HG03521 (cell line): Measurements from ENCODE around the gene RASGRF2.

ENCODE experiments used
- ATAC-seq: cut with Tn5 transposase; IDR thresholded peaks from one replicate; pipeline ENCODE4 v1.9.1; 2021; ENCODE audit warnings: mild to moderate bottlenecking, moderate library complexity; ENCODE audit not compliant: unreplicated experiment

The RASGRF2 gene

DNA sequence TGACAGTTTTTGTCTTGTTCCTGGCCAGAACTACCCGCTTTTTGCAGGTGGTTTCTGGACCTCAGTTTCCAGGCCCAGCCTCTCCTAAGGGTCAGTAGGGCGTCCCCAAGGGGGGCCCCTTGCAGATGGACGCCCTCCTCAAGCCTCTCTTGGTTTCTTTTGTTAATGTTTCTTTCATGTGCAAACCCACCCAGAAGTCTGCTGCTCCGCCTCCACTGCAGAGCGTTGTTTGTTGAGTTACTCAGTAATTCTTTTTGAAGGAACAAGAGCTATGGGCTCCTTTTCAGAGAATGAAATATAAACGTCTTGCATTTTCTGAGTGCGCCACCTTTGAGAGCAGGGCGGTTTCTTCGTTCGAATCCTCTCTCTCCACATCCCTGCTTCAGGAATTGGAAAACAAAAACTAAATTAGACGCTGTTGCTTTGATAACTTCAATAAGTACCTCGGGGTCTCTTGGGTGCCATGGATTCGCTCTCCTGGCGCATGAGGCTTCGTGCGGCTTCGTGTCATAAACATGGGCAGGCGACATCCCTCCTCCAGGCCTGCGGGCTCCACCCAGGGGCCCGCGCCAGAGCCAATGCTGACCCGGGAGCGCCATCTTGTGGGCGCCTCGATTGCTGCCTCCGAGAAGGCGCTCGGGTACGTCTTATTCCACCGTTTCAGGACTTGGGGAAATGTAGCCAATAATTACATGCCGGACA is 234.6 kb downstream of the RASGRF2 start:
- ATAC-seq, result peak; percentile 95

DNA sequence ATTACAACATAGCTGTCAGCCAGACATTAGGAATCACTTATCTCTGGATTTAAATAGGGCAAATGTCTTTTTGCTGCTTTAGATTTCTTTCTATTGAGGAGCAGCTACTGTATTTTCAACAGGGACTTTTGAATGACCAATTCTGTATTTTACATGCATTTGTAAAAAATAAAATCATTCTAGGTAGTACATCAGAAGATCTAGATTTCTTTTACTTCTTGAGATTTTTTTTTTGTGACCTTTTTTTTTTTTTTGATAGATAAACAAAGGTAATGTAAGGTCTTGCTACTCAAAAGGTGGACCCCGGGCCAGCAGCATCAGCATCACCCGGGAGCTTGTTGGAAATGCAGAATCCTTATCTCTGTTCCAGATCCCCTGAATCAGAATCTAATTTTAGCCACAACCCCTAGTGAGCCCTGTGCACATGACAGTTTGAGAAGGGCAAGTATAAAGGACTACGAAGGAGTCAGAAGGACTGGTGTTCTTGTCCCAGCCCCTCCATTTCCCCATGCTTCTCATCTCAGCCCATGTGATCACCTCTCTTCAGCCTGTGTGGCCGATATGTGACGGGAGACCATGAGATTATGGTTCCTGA is 235.3 kb downstream of the RASGRF2 start:
- no peak for ATAC-seq

DNA sequence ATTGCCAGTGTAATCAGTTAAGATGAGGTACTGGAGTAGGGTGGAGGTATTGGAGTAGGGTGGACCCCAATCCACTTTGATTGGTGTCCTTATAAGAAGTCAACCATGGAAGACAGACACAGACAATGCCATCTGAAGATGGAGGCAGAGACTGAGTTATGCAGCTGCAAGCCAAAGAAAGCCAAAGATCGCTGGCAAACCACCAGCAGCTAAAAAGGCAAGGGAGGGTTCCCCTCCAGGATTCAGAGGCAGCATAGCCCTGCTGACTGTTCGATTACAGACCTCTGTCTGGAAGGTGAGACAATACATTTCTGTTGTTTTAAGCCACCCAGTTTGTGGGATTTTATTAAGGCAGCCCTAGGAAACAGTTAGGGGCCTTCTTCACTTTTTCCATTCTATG is 242.5 kb downstream of the RASGRF2 start:
- no peak for ATAC-seq

DNA sequence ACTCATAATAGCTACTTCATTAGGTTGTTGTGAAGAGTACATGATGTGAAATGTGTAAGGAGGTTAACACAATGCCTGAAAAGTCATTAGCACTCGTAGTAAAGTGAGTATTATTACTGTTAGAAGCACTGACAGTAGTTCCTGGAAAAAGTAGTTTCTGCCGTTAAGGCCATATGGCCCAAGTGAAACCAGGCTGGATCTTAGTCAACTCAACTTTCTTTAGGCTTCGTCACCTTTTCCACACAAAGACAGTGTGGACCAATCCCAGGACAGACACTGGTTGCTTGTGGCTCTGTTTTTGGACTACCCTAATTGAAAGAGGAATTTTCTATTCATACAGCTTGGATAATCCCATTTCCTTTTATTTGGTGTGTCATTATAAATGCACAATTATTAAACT is 243.6 kb downstream of the RASGRF2 start:
- no peak for ATAC-seq

DNA sequence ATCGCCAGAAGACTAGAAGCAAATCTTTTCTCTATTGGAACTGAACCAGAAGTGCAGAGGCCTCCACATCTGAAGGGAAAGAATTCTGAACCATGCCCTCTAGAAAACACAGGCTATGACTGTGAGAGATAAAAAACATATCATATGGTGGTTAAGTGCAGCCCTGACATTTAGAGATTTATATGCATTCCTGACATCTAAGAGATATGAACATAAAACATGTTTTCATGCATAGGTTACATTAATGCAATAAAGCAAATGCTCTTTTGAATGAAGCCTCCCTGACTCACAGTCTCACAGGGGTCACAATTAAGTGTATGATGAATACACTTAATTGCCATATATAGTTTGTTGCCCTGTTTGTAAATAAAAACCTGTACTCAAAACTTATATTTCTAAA is 244.0 kb downstream of the RASGRF2 start:
- ATAC-seq, result no peak

DNA sequence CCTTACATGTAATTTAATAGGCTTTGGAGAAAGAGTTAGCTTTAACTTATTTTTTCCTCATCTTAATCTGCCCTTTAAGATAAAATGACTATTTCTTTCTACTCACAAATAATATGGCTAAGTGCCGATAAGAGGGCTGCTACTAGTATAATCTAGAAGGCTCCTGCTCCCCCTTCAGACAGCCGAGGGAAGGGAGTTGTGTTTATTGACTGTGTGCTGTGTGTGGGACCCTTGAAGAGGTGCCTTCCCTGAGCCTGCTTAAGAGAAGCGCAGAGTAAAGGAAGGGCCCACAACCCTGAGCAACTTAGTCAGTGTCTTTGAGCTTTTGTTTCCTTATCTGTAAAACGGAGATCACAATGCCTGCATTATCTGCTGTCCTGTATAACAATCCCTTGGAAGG is 244.9 kb downstream of the RASGRF2 start:
- ATAC-seq, result no peak

DNA sequence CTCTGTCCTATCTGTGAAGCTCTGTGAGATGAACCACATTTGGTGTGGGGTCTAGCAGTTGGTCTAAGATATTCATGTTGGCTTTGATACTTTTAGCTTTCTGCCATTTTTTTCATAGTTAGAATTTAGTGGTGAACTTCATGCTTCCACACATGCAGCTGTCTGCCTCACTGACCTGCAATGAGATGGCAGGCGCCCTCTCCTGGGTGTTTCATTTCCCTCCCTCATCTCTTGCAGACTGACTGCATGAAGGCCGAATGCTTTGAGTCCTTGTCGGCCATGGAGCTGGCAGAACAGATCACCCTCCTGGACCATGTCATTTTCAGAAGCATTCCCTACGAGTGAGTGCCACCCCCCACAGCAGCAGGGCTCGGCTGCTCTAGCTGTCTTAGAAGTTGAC is 246.8 kb downstream of the RASGRF2 start:
- no peak for ATAC-seq

DNA sequence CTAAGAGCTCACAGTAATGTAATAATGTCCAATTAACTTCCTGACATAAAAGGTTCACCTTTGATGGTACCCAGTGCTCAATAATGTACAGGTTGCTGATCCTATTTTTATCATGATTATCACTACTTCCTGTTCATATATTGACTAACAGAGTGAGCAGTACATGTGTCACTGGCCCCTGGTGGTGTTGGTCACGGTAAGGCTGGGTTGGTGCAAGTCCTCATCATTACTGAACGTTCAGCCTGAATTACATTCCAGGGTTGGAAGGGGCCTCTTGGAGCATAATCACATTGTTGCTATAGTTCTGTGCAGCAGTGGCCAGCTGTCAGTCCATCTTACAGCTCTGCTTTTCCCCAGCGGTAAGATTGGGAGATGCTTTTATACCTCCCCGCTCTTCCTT is 248.7 kb downstream of the RASGRF2 start:
- no peak for ATAC-seq

DNA sequence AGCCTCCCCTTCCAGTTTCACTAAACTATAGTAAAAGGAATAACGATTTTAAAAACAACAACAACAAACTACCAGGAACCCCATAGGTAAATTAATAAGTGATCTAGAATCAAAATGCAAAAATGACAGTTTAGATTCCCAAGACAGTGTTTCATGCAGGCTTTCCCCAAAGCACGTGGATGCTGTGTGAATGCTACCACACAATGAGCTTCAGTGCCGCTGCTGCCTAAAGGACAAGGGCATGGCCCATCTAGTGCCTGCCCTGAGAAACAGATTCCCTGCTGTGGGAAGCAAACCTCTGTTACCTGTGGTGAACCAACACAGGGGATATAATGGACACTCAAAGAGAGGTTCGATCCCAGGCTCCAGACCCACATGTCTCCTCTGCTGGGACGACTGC is 249.2 kb downstream of the RASGRF2 start:
- no peak for ATAC-seq

DNA sequence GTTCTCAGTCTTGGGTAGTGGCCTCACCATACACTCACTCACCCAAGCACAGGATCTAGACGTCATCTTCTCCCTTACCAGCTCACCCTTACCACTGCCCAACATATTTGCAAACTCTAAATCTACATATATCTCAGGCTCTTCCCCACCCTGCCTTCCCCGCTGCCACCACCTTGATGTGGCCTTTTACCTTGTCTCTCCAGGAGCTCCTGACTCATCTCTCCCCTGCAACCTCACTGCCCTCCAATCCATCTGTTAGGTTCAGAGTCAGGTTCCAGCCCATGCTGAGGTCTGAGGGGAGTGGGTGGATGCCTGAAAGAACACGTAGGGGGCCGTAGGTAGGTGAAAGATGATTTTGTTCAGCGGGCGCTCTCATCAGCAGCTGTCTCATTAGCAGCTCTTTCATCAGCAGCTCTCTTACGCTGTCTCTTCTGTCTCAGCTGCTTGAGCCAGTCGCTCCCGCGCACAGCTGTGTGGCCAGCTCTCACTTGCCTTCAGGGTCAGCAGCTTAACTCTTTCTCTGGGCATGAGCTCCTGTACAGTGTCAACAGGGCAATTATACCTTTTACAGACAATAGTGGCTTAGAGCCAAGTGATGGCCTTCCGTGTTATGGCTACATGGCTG is 249.8 kb downstream of the RASGRF2 start:
- ATAC-seq, result no peak

DNA sequence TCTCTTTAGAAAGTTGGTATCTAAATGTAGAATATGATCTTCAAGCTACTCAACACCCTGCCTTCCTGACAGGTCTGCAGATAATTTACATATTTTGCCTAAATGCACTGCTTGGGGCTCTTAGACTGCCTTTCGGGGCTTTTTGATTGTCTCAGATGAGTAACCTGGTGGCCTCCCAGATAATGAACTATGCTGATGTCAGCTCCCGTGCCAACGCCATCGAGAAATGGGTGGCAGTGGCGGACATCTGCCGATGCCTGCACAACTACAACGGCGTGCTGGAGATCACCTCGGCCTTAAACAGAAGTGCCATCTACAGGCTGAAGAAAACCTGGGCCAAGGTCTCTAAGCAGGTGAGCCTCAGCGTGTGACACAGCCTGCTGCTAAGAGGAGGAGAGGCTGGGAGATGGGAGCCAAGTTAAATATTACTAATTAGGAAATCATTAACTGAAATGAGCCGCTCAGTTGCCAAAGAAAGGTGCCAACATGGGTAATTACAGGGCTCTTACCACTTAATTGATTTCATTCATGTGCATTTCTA is 252.1 kb downstream of the RASGRF2 start:
- ATAC-seq, result peak; percentile 56

DNA sequence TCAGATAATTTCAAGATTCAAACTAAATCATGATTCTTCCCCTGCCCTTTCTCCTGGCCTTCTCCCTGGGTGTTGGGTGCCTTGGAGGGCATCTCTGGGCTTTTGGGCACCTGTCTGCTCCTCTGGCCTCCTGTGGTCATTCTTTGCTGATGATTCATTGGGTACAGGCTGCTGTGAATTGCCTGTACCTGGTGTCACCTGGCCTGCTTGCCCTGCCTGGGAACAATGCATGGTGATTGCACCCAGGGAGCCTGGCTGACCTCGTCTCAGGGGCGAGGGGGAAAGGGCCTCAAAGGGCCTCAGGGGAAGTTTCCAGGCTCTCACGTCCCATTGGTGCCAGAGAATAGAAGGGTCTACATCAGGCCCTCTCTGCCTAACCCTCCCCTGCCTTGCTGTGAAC is 252.9 kb downstream of the RASGRF2 start:
- ATAC-seq, result no peak

DNA sequence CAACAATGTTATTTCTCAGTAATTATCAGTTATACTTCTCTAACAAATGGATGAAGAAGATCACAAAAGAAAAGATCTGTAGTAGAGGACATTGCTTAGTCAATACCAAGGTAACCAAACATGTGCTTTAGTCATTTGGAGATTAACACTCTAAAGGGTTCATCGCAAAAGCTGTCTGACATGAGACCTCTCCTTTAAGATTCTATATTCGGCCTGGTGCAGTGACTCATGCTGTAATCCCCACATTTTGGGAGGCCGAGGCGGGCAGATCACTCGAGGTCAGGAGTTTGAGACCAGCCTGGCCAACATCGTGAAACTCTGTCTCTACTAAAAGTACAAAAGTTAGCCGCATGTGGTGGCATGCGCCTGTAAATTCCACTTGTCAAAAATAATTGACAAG is 254.7 kb downstream of the RASGRF2 start:
- ATAC-seq, result no peak

DNA sequence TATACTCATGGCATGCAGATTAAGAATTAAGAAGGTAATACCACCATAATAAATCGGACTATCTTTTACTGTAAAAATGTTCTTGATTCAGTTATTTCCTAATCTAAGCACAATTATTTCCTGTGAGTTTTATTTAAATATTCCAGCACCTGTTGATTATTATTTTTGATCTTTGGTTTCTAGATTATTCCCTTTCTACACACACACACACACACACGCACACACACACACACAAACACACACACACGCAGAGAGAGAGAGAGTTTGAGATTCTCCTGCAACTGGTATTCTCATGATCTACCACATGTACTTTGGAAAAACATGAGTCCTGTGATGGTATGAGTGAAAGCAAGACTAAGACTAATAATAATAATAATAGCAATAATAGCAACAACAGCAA is 256.0 kb downstream of the RASGRF2 start:
- ATAC-seq, result no peak

DNA sequence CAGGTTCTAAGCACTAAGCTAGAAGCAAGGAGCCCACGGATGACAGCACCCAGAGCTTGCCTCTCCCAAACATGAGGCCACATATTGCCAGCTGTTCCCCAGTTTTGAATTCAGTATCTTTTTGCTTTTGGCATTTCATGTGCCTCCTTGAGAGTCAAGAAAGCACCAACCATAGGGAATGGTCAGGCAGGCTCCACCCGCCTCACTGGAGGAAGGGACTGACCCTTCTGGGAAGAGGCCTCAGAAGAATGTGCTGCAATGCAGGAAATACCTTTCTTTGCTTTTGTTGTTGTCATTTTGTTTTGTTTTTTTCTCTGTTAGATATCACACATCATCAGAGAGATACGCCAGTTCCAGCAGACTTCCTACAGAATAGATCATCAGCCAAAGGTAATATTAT is 259.2 kb downstream of the RASGRF2 start:
- no peak for ATAC-seq

DNA sequence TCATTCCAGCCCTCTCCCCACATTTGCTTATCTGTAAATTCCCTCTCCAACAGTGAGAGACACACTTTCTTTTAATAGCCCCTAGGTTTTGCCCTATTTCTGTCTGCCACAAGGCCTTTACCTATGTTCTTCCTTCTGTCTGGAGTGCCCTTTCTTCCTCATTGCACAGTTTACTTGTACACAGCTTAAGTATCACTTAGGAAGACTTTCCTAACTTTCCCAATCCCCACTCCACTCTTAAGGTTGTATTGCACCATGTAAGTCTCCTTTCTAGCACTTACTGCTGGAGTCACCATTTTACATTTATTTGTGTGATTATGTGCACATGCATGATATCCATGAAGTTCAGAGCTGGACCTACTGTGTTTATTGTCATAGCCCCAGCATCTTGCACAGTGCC is 262.1 kb downstream of the RASGRF2 start:
- no peak for ATAC-seq

DNA sequence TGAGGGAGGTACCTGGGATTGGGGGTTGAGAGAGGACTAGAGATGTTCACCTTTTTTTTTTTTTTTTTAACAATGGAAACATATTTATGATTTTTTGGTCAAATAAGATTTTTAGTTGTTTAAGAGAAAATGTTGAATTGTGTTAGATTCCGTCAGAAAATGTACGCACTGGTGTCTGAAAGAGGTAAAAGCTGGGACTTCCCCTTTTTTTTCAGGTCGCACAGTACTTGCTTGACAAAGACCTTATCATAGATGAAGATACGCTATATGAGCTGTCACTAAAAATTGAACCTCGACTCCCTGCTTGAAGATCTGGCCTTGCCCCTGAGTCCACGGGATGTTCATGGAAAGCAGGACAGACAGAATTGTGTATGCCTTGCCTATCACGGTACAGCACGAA is 265.3 kb downstream of the RASGRF2 start:
- ATAC-seq, result no peak

DNA sequence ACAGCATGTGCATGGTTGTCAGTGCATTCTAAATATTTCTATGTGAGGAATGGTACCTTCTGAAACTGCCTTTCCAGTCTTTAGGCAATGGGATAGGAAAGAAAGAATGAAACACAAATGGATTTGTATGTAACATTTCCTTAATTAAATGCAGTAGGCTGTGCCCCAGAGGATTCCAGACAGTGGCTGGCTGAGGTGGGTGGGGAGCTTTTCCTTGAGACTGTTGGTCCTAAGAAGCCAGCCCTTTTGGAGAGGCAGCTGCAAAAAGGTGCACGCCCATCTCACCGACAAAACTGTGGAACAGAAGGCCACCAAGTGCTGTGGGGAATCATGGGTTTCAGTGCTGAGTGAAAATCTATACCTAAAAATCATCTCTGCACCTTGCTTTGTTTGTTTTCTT is 266.1 kb downstream of the RASGRF2 start:
- ATAC-seq, result no peak

DNA sequence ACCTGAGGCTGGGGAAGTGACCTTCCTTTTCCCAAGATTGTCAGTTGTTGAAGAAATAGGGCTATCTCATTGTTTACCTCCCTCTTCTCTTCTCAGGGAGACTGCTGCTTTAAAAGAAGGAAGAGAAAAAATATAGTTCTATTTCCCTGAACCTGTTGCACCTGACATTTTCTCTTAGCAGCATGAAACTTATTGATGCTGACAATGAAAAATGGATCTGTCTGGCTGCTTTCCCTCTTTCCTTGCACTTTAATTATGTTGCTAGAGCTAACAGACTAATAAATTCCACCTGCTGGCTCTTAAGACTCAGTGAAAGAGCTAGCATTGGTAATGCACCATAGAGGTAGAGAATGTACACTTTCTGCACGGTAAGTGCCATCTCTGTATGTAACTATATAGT is 266.8 kb downstream of the RASGRF2 start:
- ATAC-seq, result no peak

DNA sequence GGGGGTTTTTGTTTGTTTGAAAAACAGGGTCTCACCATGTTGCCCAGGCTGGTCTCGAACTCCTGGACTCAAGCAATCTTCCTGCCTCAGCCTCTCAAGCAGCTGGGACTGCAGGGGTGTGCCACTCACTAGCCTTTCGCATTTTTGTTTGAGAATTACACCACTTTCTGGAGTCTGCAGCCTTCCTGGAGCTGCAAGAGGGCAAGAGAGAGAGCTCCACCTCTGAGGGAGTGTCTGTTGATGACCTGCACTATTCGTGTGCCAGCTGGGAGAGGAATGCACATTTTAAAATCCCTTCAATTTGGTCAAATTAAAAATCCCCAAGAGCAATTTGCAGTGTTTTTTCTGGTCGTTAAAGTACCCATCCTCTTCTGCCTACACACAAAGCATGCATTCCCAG is 267.9 kb downstream of the RASGRF2 start:
- no peak for ATAC-seq

DNA sequence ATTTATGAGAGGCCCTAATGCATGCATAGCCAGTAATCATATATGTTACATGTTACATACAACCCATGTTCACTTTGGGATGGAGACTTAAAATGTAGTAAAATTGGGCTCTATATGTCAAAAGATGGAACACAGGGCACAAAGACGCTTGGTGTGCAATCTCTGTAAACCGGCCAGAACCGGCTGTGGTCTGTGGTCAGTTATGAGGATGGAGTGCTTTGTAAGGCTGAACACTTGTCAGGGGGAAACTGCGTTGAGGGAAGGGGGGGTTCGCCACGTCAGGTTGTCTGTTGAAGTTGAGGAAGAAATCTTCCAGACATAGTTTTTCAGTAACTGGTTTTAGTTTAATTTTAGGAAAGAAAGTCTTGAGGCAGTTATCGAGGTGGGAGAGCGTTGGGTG is 270.3 kb downstream of the RASGRF2 start:
- no peak for ATAC-seq

DNA sequence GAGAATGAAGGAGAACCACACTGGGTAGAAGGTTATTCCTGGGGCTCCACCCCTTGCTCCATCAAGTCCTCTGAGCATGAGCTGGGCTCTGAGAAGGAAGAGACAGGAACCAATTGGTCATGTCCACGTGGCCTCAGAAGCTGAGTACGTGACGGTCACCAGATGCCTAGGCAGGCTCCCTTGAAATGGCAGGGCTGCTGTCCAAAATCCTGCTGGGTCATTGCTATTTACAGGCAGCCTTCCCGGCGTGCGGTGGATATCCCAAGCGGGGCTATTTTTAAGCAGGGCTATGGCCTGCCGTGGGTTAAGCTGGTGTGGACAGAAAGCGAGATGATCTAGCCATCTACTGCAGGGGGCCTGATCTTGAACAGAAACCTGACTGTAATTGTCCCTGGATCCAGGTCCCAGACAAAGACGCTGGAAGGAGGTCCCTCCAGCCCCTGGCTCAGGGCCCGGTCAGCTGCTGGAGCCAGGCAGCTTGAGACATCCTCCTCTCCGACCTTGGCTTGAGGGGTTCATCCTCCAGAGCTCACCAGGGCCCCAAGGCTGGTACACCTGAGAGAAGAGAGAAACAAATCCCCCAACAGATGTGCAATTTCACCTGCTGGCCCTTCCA is 272.4 kb downstream of the RASGRF2 start:
- no peak for ATAC-seq
